ENCODE measurements around the gene SLC35F3. TPM values are rescaled to one million over a fixed set of nuclear protein-coding genes. Genes with fewer than 3 reads are reported as not detected.

The SLC35F3 gene
- total RNA-seq, 1 experiment from 2014 or later = 0.66 TPM

GRCh38 chr1:234309598-234310459, 405.4 kb downstream of the SLC35F3 start:
- DNase-seq = peak; percentile 81
- CTCF ChIA-PET = interaction anchor here (0.6 to 2.5 kb wide), 22 partner anchors 9 to 295 kb away, joined by 3 to 14 read pairs (median 3); no protein-coding TSS in a partner anchor
- H3K4me1 Mint-ChIP-seq (ENCODE audit: low read depth, unreplicated experiment) = peaks cover 14% of the 10 kb centered on the region
- intact Hi-C loops (cut with micrococcal nuclease; ENCODE audit: unreplicated experiment) = loop anchor here (1.0 to 2.0 kb wide), 4 partner anchors 97 to 946 kb away; no protein-coding TSS in a partner anchor
- peaks cover 38% of the 10 kb centered on the region for H3K27me3 Mint-ChIP-seq (ENCODE audit: unreplicated experiment)
- no TSS peak for BruUV-seq (replicated peaks)
- peak overlapping the region; percentile 66 for H3K4me3 Mint-ChIP-seq (ENCODE audit: low read depth, unreplicated experiment)
- no peak overlapping the region for H3K27ac Mint-ChIP-seq (ENCODE audit: unreplicated experiment)
- H3K9me3 Mint-ChIP-seq (ENCODE audit: low read depth, unreplicated experiment) = no peaks in the 10 kb centered on the region
- no peaks in the 10 kb centered on the region for H3K36me3 Mint-ChIP-seq (ENCODE audit: insufficient read depth, unreplicated experiment)
- TF ChIP-seq, protein P1, sequence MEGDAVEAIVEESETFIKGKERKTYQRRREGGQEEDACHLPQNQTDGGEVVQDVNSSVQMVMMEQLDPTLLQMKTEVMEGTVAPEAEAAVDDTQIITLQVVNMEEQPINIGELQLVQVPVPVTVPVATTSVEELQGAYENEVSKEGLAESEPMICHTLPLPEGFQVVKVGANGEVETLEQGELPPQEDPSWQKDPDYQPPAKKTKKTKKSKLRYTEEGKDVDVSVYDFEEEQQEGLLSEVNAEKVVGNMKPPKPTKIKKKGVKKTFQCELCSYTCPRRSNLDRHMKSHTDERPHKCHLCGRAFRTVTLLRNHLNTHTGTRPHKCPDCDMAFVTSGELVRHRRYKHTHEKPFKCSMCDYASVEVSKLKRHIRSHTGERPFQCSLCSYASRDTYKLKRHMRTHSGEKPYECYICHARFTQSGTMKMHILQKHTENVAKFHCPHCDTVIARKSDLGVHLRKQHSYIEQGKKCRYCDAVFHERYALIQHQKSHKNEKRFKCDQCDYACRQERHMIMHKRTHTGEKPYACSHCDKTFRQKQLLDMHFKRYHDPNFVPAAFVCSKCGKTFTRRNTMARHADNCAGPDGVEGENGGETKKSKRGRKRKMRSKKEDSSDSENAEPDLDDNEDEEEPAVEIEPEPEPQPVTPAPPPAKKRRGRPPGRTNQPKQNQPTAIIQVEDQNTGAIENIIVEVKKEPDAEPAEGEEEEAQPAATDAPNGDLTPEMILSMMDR (IDR thresholded peaks at IDR 0.05; ENCODE audit: unreplicated experiment) = peak; percentile 87

- CTCF ChIA-PET = interaction anchor here (0.6 to 2.5 kb wide), 13 partner anchors 8 to 234 kb away, joined by 3 to 14 read pairs (median 4); no protein-coding TSS in a partner anchor
- DNase-seq = no peak
- H3K27me3 Mint-ChIP-seq (ENCODE audit: unreplicated experiment) = peaks cover 44% of the 10 kb centered on the region
- peak overlapping the region; percentile 66 for H3K4me3 Mint-ChIP-seq (ENCODE audit: low read depth, unreplicated experiment)
- no peaks in the 10 kb centered on the region for H3K36me3 Mint-ChIP-seq (ENCODE audit: insufficient read depth, unreplicated experiment)
- intact Hi-C loops (cut with micrococcal nuclease; ENCODE audit: unreplicated experiment) = loop anchor here (1.0 to 2.0 kb wide), 4 partner anchors 98 to 946 kb away; no protein-coding TSS in a partner anchor
- H3K27ac Mint-ChIP-seq (ENCODE audit: unreplicated experiment) = no peak overlapping the region
- BruUV-seq (replicated peaks) = no TSS peak
- no peaks in the 10 kb centered on the region for H3K9me3 Mint-ChIP-seq (ENCODE audit: low read depth, unreplicated experiment)
- TF ChIP-seq, protein P1 (IDR thresholded peaks at IDR 0.05; ENCODE audit: unreplicated experiment) = no peak
- peaks cover 20% of the 10 kb centered on the region for H3K4me1 Mint-ChIP-seq (ENCODE audit: low read depth, unreplicated experiment)
Observed at GRCh38 chr1:234310460-234310817, 406.0 kb downstream of the SLC35F3 start.

DNA sequence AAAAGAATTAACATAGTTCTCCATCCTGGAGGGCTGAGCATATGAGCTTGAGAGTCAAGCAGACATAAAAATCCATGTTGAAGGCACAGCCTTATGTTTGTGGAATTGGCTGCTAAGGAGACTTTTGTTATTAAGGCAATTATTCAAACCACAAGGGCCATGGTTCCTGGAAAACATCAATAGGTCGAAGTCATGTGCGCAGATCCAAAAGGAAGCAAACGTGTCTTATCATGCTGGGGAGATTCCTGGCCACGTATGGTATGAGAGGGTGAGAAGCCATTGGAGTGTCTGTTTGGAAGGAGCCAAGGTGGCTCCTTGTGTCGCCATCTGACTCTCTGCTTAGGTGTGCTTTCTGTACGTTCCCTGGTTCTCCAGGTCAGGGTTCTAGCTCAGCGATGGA, 406.9 kb downstream of the SLC35F3 start:
- peaks cover 20% of the 10 kb centered on the region for H3K4me1 Mint-ChIP-seq (ENCODE audit: low read depth, unreplicated experiment)
- H3K4me3 Mint-ChIP-seq (ENCODE audit: low read depth, unreplicated experiment) = no peak overlapping the region
- no peak overlapping the region for H3K27ac Mint-ChIP-seq (ENCODE audit: unreplicated experiment)
- intact Hi-C loops (cut with micrococcal nuclease; ENCODE audit: unreplicated experiment) = loop anchor here (2.0 kb wide), 1 partner anchor 99 kb away; no protein-coding TSS in a partner anchor
- H3K27me3 Mint-ChIP-seq (ENCODE audit: unreplicated experiment) = peaks cover 53% of the 10 kb centered on the region
- TF ChIP-seq, protein P1 (IDR thresholded peaks at IDR 0.05; ENCODE audit: unreplicated experiment) = no peak
- H3K36me3 Mint-ChIP-seq (ENCODE audit: insufficient read depth, unreplicated experiment) = no peaks in the 10 kb centered on the region
- BruUV-seq (replicated peaks) = no TSS peak
- H3K9me3 Mint-ChIP-seq (ENCODE audit: low read depth, unreplicated experiment) = no peaks in the 10 kb centered on the region
- no peak for DNase-seq
- CTCF ChIA-PET = interaction anchor here (0.6 to 2.5 kb wide), 3 partner anchors 17 to 590 kb away, joined by 3 to 14 read pairs (median 3); no protein-coding TSS in a partner anchor

- BruUV-seq (replicated peaks) = no TSS peak
Observed at GRCh38 chr1:234313171-234313570, 408.7 kb downstream of the SLC35F3 start.

More at GRCh38 chr1:234313171-234313570, 408.7 kb downstream of the SLC35F3 start:
- intact Hi-C loops (cut with micrococcal nuclease; ENCODE audit: unreplicated experiment) = no loop called here
- Mint-ChIP-seq H3K27me3 (ENCODE audit: unreplicated experiment) (peaks cover 70% of the 10 kb centered on the region), H3K36me3 (ENCODE audit: insufficient read depth, unreplicated experiment) (no peaks in the 10 kb centered on the region), H3K4me1 (ENCODE audit: low read depth, unreplicated experiment) (peaks cover 20% of the 10 kb centered on the region), H3K9me3 (ENCODE audit: low read depth, unreplicated experiment) (no peaks in the 10 kb centered on the region), H3K27ac (ENCODE audit: unreplicated experiment) (no peak overlapping the region), H3K4me3 (ENCODE audit: low read depth, unreplicated experiment) (no peak overlapping the region)
- CTCF ChIA-PET = interaction anchor here (0.6 to 1.6 kb wide), 2 partner anchors 10 to 786 kb away, joined by 3 to 7 read pairs; no protein-coding TSS in a partner anchor
- DNase-seq = no peak
- TF ChIP-seq, protein P1 (IDR thresholded peaks at IDR 0.05; ENCODE audit: unreplicated experiment) = no peak
